T-helper 1 cell (primary cell): Measurements from ENCODE around the gene ZNF791.
"Not testable (repeated sequence)": the region's sequence is repeated elsewhere in the genome, so short reads cannot be mapped to it uniquely, and the experiment has no call there.

ENCODE experiments used
- DNase-seq, 5 donors: peaks; one replicate each; pipeline ENCODE4 v3.0.0-alpha.2; 2012 to 2020

The ZNF791 gene

GRCh38 chr19:12668346-12668745, 57.6 kb downstream of the ZNF791 start:
- no peak for DNase-seq

DNA sequence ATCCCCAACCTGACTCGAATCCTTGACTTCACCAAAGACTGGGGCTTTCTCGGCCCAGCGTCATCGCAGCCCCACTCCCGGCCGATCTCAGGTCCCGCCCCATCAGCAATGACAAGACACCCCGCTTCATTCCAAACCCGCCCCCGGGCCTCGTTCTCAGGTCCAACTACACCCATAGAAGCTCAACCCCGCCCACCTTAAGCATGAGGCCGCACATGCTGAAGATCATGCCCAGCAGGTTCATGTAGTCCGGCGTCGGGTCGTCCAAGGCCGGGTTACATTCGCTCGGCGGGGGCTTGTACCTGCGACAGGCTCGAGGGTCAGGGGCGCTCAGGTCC, 58.2 kb downstream of the ZNF791 start:
- DNase-seq, result peak; percentile 54 to 78 (median 69)

- peak; percentile 41 to 81 (median 62) for DNase-seq
Observed at GRCh38 chr19:12669270-12670158, 58.8 kb downstream of the ZNF791 start.

DNA sequence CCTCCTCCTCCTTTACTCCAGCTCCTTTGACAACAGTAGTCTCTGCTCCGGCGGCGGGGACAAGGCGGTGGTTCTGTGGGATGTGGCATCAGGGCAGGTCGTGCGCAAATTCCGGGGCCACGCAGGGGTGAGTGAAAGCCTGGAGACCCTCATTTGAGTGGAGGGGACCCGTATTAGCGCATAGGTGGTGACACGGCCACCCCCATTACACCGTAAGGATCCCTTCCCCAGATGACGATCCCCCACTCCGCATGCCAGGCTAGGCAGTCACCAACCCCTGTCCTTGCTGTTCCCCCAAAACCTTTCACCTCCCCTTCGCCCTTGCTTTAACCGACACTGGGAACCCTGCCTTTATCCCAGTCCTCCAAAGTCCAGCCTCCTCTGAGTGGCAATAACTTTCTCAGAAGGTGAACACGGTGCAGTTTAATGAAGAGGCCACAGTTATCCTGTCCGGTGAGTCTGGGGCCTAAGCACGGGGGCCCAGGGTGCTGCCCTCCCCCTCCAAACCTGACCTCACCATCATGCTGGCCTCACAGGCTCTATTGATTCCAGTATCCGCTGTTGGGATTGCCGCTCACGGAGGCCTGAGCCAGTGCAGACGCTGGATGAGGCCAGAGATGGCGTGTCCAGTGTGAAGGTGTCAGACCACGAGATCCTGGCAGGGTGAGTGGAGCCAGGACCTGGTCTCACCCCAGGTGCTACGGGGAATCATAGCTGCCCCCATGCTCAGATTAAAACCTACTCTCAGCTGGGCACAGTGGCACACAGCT, 59.6 kb downstream of the ZNF791 start:
- DNase-seq, result no peak

DNA sequence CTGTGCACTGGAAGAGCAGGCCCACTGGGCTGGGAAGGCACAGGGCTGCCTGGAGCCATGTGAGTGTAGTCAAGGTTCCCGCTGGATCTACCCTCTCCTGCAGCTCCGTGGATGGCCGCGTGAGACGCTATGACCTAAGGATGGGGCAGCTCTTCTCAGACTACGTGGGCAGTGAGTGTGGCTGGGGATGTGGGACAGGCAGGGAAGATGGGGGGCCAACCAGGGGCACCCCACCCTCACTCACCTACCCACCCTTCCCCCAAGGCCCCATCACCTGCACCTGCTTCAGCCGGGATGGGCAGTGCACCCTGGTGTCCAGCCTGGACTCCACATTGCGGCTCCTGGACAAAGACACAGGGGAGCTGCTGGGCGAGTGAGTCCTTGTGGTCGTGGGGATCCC, 62.0 kb downstream of the ZNF791 start:
- DNase-seq, result no peak

GRCh38 chr19:12675399-12675798, 64.7 kb downstream of the ZNF791 start:
- DNase-seq, result no peak

DNA sequence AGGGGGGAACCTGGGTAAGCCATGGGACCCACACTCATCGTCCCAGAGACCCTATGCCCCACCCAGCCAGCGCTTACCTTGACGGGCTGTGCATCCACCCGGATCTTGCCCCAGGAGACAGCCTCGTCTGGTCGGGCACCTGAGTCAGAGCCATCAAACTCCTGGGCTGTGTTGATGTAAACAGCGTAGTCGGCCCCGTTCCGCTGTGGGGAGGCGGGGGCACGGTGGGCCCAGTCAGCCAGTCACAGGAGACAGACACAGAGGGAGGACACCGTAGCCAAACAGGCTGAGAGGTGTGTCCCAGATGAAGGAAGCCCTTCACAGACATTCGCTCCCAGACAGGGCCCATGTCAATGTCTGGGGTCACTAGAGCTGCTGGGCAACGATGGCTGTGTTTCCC, 65.2 kb downstream of the ZNF791 start:
- no peak for DNase-seq

- peak; percentile 63 to 82 (median 71) for DNase-seq
Observed at GRCh38 chr19:12676384-12676792, 65.7 kb downstream of the ZNF791 start.

DNA sequence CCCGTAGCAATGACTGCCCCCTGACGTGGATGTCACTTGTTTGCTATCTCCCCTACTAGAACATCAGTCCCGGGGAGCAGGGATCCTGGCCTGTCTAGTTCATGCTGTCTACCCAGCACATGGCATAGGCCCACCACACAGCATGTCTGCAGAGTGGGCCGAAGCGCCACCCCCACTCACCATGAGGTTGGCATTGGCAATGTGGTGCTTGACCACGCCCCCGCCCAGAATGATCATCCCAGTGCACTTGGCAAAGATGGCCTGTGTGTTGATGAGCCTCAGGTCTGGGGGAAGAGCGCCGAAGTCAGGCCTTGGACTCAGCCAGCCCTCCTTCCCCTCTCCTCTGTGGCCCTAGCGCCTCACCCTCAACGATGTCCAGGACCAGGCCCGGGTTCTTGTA, 66.2 kb downstream of the ZNF791 start:
- no peak for DNase-seq

DNA sequence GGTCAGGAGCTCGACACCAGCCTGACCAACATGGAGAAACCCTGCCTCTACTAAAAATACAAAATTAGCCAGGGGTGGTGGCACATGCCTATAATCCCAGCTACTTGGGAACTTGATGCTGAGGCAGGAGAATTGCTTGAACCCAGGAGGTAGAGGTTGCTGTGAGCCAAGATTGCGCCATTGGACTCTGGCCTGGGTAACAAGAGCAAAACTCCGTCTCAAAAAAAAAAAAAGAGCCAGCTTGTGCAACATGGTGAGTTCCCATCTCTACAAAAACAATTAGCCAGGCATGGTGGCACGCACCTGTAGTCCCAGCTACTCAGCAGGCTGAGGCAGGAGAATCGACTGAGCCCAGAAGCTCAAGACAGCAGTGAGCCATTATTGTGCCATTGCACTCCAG, 67.3 kb downstream of the ZNF791 start:
- DNase-seq, result not testable (repeated sequence)

DNA sequence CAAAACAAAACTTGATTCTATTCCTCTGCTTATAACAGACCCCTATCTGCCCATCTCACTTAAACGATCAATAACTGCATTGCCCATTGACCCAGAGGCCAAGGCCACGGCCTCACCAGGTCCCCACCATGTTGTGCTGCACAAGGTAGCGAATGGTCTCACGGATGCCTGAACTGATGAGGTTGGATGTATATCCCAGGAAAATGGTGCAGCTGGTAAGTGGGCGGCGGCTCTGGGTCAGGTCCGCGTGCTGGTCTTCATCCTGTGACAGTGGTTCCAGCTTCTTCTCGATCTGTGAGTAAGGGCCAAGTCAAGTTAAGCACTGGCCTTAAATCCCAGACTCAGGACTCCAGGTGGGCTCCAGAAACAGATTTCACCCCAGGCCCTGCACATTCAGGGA, 69.3 kb downstream of the ZNF791 start:
- no peak for DNase-seq

DNA sequence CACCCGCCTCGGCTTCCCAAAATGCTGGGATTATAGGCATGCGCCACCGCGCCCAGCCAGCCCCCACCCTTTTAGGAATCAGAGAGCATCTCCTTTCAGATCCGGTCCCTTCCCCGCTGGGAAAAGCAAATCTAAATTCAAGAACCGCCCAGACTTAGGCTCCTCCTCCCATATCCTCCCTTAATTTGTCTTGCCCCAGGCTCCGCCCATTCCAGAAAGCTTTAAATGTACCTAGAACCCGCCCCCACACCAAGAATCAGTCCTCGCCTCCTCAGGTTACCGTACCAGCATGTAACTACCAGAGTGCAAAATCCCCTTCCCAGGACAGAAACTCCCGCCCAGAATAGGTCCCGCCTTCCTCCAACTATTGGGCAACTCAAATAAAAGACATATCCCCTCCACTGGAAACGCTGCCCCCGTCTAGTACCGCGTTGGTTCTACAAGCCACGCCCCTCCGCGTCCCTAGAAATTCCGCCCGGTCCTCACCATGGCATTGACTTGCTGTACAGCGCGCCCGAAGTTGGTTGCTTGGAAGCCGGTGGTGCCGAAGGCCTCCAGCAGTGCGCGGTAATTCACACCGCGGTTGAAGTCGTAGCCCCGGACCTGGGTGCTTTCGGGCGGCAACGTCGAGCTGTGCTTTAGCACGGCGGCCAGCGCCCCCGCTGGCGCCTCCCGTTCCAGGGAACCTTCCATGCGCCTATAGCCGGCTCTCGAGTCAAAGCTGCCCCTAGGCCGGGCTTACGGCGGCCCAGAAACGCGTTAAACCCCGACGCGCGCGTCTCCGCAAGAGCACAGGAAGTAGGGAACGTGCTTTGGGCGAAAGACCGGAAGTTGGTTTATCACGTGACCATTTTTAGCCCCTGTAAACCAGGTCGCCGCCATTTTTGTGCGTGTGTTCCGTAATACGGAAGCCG, 70.6 kb downstream of the ZNF791 start, which contains the start of gene DHPS:
TSS of gene DHPS (minus strand) at position 807 of the 914 bp plus-strand sequence. CDS start at position 693, 114 bp downstream.
- peak; percentile 80 to 98 (median 89) for DNase-seq
